Stimulated activated naive CD8-positive, alpha-beta T cell treated with anti-CD3 and anti-CD28 coated beads, Interleukin-15, Interleukin-2, amounts not matched to agents 100 ng/mL and 50 ng/mL, for 24 hours (primary cell): ENCODE data around the gene GPR62.

Source experiments
- H3K27ac Mint-ChIP-seq: one replicate; pipeline ENCODE4 v1.8.0; 2021; ENCODE audit warnings: mild to moderate bottlenecking, mixed read lengths
- H3K27me3 Mint-ChIP-seq: one replicate; pipeline ENCODE4 v1.8.0; 2021; ENCODE audit warnings: mixed read lengths
- H3K36me3 Mint-ChIP-seq: one replicate; pipeline ENCODE4 v1.8.0; 2021; ENCODE audit warnings: low read depth, mixed read lengths
- H3K4me1 Mint-ChIP-seq: one replicate; pipeline ENCODE4 v1.8.0; 2021; ENCODE audit warnings: low read depth, mixed read lengths
- H3K4me3 Mint-ChIP-seq: one replicate; pipeline ENCODE4 v1.8.0; 2021; ENCODE audit warnings: mild to moderate bottlenecking, mixed read lengths
- H3K9me3 Mint-ChIP-seq: one replicate; pipeline ENCODE4 v1.8.0; 2021; ENCODE audit warnings: mixed read lengths

The GPR62 gene

DNA sequence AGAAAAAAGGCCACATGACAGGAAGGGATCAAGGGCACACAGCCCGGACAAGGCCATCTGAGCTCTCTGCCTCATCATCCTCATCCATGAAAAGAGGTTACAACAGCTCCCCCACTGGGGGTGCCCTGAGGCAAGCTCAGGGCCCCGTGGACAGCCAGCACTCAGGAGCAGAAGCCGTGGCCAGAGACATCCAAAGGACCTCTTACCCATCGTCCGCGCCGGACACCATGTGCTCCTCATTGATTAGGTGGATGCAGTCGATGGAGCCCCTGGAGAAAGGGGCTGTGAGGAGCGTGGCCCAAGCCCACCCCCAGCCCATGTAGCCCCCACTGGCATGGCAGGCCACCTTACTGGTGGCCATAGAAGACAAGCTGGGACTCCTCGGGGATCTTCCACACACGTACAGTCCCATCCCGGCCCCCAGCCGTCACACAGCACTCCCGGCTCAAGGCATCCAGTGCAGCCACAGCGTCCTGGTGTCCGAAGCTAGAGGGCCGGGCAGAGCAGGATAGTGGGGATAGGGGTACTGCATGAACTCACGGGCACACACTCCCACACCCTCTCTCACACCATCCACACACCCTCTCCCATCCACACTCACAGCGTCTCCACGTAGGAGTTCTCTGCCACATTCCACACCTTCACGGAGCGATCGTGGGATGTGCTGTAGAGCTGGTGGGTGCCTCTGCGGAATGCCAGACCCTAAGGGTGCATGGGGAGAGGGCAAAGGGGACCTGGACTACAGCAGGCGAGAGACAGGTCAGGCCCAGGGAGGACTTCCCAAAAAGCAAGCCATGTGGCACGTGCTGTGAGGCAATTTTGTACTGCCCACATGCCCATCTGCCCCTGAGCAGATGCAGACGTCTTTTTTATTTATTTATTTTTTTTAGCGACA, 19.9 kb upstream of the GPR62 start:
- no peak overlapping the region for H3K27ac Mint-ChIP-seq
- no peaks in the 10 kb centered on the region for H3K27me3 Mint-ChIP-seq
- H3K4me1 Mint-ChIP-seq = peaks cover 20% of the 10 kb centered on the region
- H3K9me3 Mint-ChIP-seq = no peaks in the 10 kb centered on the region
- H3K4me3 Mint-ChIP-seq = no peak overlapping the region
- peaks cover 63% of the 10 kb centered on the region for H3K36me3 Mint-ChIP-seq

DNA sequence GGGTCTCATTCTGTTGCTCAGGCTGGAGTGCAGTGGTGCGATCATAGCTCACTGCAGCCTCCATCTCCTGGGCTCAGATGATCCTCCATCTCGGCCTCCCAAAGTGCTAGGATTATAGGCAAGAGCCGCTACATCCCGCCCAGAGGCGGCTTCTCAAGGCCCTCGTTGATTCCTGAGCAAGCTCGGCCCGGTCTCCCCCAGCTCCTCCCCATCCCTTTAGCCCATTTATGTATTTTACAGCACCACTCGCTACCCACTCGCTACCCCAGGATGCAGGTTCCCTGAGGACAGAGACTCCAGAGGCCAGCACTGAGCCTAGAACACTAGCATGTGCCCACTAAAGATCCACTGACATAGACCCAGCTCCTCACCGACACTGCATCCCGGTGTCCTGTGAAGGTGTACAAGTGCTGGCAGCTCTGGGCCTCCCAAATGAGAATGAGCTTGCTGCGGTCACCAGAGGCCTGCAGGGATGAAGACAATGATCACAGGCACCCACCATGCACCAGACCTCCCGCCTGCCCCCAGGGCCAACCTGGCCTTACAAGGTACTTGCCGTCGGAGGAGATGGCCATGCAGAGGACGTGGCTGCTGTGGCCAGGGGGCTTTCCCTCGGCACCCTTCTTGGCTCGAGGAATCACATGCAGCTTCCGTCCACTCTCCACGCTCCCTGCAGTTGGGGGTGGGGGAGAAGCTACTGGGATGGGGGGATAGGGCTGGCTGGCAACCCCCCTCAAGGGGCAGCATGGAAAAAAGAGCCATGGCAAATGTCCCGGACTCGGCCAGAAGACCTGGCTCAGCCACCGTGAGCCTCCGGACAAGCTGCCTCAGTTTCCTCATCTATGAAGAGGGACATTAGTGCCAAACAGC, 19.1 kb upstream of the GPR62 start:
- H3K27ac Mint-ChIP-seq = no peak overlapping the region
- peaks cover 72% of the 10 kb centered on the region for H3K36me3 Mint-ChIP-seq
- H3K4me3 Mint-ChIP-seq = no peak overlapping the region

DNA sequence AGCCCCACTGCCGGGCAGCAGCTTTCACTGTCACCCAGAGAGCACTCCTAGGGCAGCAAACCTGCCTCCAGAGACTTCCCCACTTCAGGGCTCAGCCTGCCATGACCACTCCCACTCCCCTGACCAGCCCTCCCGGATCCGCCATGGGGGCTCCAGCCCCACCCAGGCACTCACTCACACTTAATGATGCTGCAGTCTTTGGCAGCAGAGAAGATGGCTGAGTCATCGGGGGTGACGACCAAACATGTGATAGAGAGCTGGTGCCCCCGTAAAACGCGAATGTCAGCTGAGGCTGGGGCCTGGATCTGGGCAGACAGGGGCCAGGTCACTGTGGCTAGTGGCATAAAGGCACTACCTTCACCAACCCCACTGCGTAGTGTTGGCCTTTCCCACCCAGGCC, 18.2 kb upstream of the GPR62 start:
- Mint-ChIP-seq H3K4me1 (peaks cover 30% of the 10 kb centered on the region), H3K9me3 (no peaks in the 10 kb centered on the region), H3K27ac (no peak overlapping the region), H3K36me3 (peaks cover 68% of the 10 kb centered on the region), H3K27me3 (no peaks in the 10 kb centered on the region), H3K4me3 (no peak overlapping the region)

More for the DNA sequence above, 19.1 kb upstream of the GPR62 start:
- Mint-ChIP-seq H3K9me3 (no peaks in the 10 kb centered on the region), H3K4me1 (peaks cover 29% of the 10 kb centered on the region), H3K27me3 (no peaks in the 10 kb centered on the region)

DNA sequence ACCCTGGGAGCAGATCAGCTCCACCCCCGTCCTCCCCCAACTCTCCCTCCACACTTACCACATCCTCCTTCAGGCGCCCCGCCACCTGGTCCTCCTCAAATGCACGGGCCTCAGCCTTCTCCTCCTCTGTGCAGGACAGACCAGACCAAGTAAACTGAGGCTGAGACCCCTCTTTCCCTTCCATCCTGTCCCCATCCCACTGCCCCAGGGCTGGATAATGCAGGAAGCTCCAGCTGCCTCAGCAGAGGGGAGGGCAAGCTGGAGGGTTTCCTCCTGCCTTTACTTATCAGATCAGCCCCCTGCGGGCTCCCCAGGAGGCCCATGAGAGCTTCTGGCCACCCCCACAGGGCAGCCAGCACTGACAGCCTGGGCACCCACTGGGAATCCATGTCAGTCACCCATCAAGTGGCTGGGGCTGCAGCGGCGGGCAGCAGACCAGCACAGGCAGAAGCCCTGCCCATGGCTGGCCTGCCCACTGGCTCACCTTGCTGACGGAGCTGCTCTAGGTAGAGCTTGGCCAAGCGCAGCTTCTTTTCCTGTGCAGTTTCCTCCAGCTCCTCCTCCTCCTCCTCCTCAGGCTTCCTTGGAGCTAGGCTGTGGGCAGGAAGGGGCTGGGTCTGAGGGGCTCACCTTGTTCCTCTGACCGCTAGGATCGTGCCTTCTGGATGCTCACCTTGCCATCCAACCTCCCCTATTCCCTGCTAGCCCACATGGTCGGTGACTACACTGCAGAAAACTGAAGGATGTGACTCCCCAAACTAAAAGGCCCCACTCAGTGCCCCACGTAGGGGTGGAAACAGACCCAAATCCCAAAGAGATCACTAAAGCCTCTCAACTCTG, 17.4 kb upstream of the GPR62 start:
- H3K36me3 Mint-ChIP-seq = peaks cover 68% of the 10 kb centered on the region

DNA sequence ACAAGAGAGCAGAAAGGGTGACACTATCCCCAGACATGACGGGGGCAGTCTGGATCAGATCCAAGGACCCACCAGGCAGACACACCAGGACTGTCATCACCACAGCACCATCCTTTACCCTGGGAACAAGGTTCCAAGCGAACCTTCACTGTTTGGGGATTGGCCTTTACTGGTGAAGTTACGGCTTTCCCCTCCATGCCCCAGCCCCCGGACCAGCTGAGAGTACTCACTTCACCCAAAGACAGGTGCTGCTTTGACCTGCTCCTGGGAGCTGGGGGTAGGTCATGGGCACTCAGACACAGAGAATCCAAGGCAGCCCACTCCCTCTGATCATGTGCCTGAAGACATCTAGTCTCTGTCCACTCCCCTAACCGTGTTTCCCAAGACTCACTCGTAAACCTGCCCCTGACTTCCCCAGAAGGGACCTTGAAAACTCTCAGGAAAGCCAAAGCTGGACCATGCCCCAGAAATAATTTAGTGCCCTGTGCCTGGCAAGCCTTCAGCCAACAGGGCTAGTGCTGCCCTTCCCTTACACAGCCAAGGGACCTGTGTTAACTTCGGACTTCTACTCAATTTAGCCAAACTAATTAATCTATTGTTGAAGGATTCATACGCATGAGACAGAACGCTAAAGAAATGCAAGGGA, 16.3 kb upstream of the GPR62 start:
- Mint-ChIP-seq H3K9me3 (no peaks in the 10 kb centered on the region), H3K36me3 (peaks cover 63% of the 10 kb centered on the region), H3K27ac (peak overlapping the region; percentile 66), H3K4me3 (peak overlapping the region; percentile 3), H3K4me1 (peaks cover 38% of the 10 kb centered on the region), H3K27me3 (no peaks in the 10 kb centered on the region)

More for the DNA sequence above, 17.4 kb upstream of the GPR62 start:
- H3K9me3 Mint-ChIP-seq = no peaks in the 10 kb centered on the region
- no peaks in the 10 kb centered on the region for H3K27me3 Mint-ChIP-seq
- no peak overlapping the region for H3K4me3 Mint-ChIP-seq
- H3K27ac Mint-ChIP-seq = no peak overlapping the region
- H3K4me1 Mint-ChIP-seq = peaks cover 34% of the 10 kb centered on the region

DNA sequence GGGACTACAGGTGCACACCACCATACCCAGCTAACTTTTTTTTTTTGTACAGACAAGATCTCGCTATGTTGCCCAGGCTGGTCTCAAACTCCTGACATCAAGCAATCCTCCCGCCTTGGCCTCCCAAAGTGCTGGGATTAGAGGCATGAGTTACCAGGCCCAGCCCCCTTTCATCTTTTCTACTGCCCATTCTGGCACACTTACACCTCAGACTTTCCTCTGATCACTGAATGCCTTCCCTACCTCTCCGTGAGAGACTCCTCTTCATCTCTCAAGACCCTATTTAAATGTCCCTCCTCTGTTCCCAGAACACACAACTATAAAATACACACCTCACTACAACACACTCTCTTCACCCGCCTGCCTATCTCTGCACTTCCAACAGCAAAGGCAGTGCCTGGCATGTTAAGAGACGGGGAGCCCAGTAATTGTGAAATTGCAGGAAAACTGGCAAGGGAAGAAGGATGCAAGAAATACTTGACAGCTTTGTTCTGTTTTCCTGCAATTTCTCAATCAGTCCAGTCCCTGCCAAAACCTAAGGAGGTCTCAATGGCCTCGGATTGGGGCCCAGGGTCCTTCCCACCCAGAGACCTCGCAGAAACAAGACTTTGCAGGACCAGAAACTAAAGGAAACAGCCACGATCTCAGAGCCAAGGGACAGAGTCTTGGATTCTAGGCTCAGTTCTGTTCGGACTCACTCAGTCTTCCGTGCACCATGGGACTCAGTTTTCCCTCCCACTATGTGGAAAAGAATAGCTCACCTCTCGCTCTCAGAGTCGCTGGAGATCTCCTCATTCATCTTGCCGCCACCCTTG, 14.3 kb upstream of the GPR62 start:
- peaks cover 38% of the 10 kb centered on the region for H3K4me1 Mint-ChIP-seq
- no peaks in the 10 kb centered on the region for H3K9me3 Mint-ChIP-seq
- H3K27me3 Mint-ChIP-seq = no peaks in the 10 kb centered on the region
- H3K36me3 Mint-ChIP-seq = peaks cover 45% of the 10 kb centered on the region
- H3K27ac Mint-ChIP-seq = peak overlapping the region; percentile 87
- peak overlapping the region; percentile 90 for H3K4me3 Mint-ChIP-seq

DNA sequence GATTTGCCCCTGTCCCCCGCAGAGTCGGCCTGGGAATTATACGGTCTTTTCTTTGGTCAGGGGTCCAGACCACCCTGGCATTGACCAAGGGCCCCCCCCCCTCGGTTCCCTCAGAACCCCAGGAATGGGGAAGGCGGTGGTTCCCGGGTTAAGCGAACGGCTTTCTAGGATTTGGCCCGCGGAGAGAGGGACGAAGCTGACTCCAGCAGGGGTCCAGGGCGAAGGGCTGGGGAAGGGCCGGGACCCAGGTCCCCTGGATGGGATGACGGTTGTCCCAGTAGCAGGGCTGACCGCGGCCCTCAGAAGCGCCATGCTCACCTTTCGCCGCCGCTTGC, 13.8 kb upstream of the GPR62 start:
- peaks cover 40% of the 10 kb centered on the region for H3K36me3 Mint-ChIP-seq
- H3K9me3 Mint-ChIP-seq = no peaks in the 10 kb centered on the region
- no peaks in the 10 kb centered on the region for H3K27me3 Mint-ChIP-seq
- H3K27ac Mint-ChIP-seq = peak overlapping the region; percentile 87
- H3K4me3 Mint-ChIP-seq = peak overlapping the region; percentile 90
- peaks cover 38% of the 10 kb centered on the region for H3K4me1 Mint-ChIP-seq

DNA sequence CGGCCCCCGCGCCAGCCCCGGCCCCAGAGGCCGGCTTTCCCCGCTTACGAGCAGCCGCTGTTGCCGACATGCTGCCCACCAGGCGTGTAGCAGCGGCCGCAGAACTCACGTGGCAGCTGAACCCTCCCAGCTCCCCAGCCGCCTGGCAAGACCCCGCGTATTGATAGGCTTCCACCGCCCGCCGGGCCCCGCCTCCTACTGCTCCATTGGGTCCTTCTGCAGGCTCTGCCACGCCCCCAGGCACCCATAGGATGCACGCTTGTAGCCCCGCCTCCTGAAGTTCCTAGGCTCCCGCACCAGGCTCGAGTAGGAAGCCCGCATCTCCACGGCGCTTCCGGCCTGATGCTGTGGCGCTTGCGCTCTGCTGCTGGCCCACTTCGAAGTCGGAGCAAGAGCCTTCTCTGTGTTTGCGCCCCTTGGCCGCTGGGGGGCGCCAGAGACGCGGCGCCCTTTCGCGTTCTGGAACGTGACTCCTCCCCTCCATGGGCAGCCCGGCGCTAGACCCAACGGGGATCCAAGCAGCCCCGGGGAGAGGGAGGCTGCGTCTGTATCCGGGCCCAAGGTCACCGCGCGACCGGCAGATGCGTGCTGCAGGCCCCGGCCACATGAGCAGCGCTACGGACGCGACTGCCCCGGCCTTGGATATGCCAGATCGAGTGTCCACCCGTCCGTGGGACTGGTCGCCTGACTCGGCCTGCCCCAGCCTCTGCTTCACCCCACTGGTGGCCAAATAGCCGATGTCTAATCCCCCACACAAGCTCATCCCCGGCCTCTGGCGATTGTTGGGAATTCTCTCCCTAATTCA, 13.2 kb upstream of the GPR62 start, which contains the start of the genes PARP3 and RRP9:
Gene PARP3, plus strand, starts transcription at position 566 of the 805 bp plus-strand sequence. CDS start 993 bp downstream, outside the sequence.
Gene RRP9, minus strand, starts transcription at position 107 of the 805 bp plus-strand sequence. Its CDS starts 37 bp downstream, at position 70.
- Mint-ChIP-seq H3K27ac (peak within 1 kb of the TSS; percentile 87), H3K4me3 (peak within 1 kb of the TSS; percentile 90), H3K9me3 (no peaks in the 10 kb centered on the region), H3K4me1 (peaks cover 38% of the 10 kb centered on the region), H3K27me3 (no peaks in the 10 kb centered on the region), H3K36me3 (peaks cover 34% of the 10 kb centered on the region)

DNA sequence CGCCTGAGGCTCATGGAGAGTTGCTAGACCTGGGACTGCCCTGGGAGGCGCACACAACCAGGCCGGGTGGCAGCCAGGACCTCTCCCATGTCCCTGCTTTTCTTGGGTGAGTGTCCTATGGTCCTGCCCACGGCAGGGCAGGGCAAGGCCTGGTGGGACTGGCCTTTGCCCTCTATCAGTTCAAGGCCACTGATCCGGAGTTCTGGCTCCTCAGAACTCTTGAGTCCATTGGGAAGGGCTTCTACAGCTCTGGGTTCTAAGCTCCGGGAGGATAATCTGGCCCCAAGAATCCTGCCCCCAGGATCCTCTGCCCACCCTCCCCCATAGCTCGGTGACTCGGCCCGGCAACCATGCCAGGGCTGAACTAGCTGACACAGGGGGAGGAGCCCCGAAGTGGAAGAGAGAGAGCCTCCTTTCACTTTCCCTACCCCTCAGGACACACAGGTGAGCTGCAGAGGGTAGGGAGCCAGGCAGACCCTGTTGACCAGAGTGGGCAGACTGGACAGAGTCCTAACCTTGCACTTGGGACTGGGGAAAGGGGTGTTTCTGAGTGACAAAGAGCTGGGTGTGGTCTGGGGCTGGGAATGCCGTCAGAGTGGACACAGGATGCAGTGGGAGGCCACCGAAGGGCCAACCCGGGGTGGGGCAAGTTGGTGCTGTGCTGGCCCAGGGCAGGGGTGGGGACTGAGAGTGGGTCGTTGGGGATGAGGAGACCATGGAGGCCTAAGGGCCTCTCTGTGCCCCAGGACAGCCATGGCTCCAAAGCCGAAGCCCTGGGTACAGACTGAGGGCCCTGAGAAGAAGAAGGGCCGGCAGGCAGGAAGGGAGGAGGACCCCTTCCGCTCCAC, 12.4 kb upstream of the GPR62 start:
- H3K9me3 Mint-ChIP-seq = no peaks in the 10 kb centered on the region
- peaks cover 38% of the 10 kb centered on the region for H3K4me1 Mint-ChIP-seq
- H3K36me3 Mint-ChIP-seq = peaks cover 28% of the 10 kb centered on the region
- H3K4me3 Mint-ChIP-seq = peak overlapping the region; percentile 90
- no peaks in the 10 kb centered on the region for H3K27me3 Mint-ChIP-seq
- H3K27ac Mint-ChIP-seq = peak overlapping the region; percentile 85

DNA sequence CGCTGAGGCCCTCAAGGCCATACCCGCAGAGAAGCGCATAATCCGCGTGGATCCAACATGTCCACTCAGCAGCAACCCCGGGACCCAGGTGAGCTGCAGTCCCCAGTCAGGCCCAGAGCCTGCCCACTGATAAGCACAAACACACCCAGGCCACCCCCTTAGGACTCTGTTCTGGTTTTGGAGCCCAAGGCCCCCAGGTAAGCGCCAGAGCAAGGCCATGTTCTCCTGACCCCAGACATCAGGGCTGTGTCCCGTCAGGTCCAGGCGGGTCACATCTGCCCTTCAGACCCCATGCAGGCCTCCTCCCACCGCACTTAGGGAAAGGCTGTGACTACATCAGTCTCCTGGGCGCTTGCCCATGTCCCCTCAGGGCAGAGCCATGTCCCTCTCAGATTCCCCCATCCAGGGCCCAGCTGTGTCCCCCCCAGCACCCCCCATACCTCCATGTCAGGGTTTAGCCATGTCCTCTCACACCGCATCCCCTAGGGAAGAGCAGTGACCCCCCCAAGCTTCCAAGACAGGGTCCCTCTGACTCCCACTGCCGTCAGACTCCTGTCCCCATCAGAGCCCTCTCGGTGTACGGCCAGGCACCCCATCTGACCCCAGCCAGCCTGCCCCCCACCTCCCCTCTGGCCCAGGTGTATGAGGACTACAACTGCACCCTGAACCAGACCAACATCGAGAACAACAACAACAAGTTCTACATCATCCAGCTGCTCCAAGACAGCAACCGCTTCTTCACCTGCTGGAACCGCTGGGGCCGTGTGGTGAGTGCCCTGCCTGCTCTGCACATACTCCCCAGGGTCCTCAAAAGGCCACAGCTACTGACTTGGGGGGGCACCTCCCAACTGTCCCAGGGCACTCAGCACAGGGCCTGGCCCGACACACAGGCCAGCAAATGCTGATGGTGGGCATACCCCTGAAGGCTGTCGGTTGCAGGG, 11.5 kb upstream of the GPR62 start:
- Mint-ChIP-seq H3K36me3 (peaks cover 21% of the 10 kb centered on the region), H3K27ac (peak overlapping the region; percentile 85), H3K4me1 (peaks cover 33% of the 10 kb centered on the region), H3K4me3 (no peak overlapping the region), H3K27me3 (no peaks in the 10 kb centered on the region), H3K9me3 (no peaks in the 10 kb centered on the region)

DNA sequence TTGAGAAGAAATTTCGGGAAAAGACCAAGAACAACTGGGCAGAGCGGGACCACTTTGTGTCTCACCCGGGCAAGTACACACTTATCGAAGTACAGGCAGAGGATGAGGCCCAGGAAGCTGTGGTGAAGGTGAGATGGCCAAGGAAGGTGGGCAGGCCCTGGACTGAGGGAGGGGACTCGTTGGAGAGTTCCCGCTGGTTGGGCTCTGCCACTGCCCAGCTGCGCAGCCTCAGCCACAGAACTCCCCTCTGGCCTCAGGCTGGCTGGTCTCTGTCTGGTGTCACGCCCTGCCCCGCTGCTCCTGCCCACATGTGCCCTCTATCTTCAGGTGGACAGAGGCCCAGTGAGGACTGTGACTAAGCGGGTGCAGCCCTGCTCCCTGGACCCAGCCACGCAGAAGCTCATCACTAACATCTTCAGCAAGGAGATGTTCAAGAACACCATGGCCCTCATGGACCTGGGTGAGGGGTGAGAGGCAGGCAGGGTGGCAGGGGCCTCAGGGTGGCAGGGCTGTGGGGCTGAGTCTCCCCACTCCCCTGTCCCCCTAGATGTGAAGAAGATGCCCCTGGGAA, 10.6 kb upstream of the GPR62 start:
- Mint-ChIP-seq H3K27ac (no peak overlapping the region), H3K4me1 (peaks cover 25% of the 10 kb centered on the region), H3K27me3 (no peaks in the 10 kb centered on the region), H3K4me3 (no peak overlapping the region), H3K36me3 (peaks cover 15% of the 10 kb centered on the region), H3K9me3 (no peaks in the 10 kb centered on the region)
